NCI-H2171 (cell line): Measurements from ENCODE around the gene DNAJC6.
"Not testable (repeated sequence)": the region's sequence is repeated elsewhere in the genome, so short reads cannot be mapped to it uniquely, and the experiment has no call there.

Experiments used
- DNase-seq: peaks from one replicate; lab custom pipeline; 2025; lab: John Stamatoyannopoulos, UW

The DNAJC6 gene

DNA sequence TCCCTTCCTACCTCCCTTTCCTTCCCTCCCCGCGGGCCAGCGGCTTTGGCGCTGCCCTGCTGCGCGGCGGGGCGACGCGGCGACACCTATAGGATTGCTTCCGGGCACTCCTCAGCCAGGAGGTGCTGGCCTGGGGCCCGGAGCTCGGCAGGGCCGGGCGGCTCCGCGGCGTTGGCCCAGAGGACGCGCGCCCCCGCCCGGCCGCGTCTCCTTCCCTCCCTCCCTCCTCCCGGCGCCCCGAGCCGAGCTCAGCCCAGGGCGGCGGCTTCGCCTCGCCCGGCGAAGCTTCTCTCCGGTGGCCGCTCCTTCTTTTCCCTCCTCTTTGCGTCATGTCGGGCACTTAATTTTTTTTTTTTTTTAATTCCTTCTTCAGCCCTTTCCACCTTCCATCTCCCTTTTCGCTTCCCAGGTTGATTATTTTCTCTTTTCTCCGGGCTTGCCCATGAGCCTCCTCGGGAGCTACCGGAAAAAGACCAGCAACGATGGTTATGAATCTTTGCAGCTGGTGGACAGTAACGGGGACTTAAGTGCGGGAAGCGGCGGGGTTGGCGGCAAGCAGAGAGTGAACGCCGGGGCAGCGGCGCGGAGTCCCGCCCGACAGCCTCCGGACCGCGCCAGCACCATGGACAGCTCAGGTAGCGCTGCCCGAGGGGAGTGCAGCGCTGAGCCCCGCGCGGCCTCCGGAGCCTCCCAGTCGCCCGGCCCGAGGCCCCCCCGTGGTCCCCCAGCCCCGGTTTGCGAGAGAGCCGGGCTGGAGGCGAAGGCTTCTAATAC, at the start of gene DNAJC6:
TSS of gene DNAJC6 (plus strand) at position 240 of the 774 bp plus-strand sequence. CDS start at position 443, 203 bp downstream.
- DNase-seq: peak; percentile 74

DNA sequence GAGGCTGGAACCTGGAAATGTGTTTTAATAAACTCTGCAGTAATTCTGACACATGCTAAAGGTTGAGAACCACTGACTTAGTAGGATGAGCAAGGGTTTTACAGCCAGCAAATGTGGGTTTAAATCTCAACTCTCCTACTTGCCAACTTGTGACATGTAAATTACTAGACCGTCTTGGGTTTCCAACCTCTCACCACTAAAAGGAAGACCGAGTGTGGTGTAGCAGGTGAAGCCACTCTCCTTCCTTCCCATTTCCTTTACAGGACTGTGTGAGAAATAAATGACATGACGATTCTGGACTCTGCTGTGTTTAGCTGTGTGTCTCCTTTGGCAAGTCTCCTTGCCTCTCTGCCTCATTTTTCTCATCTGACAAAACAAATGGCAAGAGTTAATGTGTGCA, 49.5 kb upstream of the DNAJC6 start:
- no peak for DNase-seq

DNA sequence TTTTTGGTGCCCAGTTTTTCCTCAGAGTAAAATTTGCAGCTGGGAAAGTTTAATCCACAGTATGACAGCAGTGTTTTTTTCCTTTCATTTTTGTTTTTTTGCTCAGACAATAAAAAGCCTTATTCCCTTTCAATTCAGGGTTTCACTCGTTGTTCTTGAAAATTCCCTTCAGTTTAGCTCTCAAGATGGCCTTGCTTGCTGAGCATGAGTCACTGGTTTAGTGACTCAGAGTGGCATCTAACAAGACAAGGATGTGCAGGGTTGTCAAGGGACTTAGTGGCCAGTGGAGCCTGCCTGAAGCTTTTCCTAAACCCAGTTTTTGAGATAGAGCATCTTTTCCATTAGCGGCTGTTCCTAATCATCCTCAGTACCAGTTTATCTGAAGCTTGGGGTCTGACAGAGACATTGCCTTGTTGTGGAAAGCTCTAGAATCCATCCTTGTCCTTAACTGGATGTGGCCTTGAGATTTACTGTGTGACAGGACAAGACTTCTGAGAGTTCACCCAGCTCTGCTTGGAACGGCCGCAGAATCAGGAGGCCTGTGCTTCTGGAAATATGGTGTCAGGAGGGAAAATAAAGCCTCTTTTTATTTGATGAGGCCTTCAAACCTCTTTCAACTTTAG, 48.4 kb upstream of the DNAJC6 start:
- no peak for DNase-seq

DNA sequence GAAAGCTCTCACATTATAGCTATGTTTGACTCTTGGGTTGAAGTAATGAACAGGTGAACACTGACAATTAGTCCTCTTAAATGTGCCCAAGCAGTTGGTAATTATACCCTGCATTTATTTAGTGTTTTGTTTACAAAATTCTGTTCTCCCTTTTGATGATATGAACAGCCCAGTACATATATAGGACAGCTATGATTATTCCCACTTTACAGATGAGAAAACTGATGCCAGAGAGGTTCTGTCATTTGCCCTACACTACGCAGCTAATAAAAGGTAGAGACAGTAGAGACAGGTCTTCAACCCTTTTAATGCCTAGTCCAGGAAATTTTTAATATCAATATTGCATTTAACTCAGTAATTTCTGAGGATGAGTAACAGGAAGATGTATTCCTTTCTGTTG, 46.1 kb upstream of the DNAJC6 start:
- no peak for DNase-seq

DNA sequence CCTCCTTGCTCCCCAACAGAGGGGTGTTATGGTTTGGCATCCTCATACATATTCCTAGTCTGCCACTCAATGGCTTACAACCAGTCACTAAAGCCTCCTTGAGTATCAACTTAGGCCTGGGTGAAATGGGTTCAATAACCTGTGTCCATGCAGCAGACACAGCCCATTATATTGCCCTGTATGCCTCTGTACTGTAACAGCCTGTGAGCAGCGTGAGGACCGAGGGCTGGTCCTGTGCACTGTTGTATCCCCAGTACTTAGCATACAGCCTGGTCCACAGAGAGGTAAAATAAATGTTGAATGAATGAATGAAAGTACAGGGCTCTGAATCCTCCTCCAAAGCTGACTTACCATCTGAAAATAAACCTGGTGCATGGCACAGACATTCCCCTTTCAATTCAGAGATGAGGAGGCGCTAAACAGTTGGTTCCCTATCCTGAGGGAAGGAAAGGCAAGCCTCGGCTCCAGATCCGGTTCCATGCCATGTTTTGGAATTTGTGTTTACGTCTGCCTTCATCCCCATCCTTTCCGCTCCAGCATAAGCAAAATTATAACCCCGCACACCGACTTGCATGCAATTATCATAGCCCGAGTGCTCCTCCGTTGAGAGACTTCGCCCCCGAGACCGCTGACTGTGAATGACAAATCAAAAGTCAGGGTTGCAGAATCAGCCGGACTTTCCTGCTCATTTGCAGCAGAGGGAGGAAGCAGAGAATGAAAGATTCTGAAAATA, 45.0 kb upstream of the DNAJC6 start:
- peak; percentile 71 for DNase-seq

DNA sequence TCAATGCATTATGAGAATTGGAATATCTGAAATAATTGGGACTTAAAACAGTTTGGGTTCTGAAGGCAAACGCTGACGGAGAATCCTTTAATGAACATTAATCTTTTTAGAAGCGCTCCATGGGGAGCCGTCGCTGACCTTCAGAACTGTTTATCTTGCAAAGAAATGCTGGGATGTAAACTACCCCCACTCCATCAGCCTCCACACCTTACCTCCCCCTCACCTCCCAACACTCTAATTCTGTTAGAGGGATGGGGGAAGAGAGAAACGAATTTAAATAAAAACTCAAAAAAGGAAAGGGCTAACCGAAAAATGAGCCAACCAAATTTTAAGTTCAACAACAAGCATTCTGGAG, 44.1 kb upstream of the DNAJC6 start:
- DNase-seq: no peak

DNA sequence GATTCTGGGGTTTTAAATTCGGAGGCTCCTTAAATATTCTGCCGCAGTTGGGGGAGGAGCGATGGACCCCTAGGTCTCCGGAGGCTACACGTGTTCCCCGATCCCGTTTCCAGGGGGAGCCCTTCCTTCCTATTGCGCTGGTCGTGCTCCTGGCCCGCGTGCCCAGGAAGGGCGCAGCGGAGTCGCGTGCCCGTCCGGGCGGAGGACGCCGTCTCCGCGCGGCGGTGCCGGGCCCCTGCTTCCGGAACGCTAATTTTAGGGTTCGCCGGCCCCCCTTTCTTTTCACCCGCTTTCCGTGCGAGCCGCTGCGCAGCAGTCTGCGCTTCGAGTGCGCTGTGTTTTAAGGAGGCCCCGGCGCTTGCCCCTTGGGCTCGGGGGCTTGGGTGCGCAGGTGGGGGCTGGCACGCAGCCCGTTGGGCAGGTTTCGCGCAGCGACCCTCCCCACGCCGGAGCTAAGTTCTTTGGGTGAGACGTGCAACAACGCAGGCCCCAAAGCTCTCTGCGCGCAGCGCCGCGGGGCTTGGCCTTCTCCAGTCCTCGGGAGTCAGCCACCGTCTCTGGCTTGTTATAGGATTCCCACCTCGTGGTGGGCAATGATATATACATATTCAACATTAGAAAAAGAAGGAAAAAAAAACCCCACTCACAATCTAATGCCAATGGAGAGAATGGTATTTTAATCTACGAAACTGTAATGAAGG, 43.5 kb upstream of the DNAJC6 start:
- DNase-seq: peak; percentile 83

DNA sequence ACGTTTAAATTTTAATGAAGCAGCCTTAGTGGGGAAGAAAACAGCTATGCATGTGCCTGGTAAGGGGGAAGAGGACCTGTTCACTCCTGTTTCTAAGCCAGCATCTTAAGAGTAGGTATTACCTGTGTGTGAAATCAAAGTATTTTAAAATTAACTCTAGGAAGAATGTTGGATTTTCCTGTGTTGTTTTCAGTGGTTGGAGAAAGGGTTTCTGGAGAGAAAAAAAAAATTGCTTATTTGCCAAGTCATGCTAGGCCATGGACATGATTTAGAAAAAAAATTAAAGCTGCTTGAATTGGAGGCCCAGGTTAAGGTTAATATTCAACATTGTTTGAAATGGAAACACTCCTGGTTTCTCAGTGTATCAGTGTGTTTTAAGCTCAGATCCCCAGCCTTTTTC, 42.9 kb upstream of the DNAJC6 start:
- DNase-seq: no peak

DNA sequence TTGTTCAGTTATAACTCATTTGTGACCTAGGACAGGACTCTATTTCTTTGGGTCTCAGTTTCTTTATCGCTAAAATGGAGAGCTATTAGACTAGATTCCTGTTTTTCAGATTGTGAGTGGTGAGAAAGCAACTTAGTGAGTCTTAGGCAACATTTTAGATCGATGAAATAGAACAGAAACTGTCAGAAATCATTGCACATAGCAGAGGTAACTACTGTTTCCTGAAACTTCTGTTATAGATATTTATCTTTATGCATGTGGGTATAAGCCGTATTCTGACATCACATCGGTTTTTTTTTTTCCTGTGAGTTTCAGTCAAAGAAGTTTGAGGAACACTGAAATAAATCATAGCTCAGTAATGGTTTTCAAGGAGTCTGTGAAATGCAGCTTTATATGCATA, 42.1 kb upstream of the DNAJC6 start:
- no peak for DNase-seq

DNA sequence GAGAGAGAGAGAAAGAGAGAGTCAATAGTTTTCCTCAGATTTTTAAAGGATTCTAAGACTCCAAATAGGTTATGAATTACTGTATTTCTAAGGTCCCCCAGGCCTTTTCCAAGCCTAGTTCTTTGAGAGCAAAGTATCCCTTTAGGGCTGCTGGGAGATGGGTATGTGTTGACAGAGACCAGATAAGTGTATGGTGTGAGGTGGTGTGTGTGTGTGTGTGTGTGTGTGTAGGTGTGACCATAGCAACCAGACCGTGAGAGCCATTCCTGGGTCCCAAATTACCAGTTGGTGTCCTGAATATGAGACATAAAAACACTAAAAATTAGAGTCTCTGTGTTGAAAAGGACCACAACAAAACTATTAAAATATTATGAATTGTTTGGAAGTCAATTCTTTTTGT, 41.7 kb upstream of the DNAJC6 start:
- no peak for DNase-seq

DNA sequence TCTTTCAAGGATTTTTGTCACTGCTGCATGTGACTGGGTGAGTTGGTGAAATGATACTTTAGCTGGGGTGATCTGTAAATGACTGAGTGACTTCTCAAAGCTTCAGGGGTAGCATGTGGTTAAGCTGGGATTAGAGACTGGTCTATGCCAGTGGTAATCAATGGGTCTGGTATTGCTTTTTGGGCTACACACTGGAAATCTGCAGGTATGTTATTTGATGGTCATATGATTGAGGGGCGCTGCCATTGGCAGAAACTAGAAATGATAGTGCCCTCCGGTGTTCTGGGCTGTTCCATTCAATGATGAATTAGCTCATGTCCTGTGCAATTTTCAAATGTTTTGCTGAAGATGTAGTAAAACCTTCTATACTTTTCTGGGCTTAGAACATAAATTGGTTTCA, 39.7 kb upstream of the DNAJC6 start:
- DNase-seq: no peak

DNA sequence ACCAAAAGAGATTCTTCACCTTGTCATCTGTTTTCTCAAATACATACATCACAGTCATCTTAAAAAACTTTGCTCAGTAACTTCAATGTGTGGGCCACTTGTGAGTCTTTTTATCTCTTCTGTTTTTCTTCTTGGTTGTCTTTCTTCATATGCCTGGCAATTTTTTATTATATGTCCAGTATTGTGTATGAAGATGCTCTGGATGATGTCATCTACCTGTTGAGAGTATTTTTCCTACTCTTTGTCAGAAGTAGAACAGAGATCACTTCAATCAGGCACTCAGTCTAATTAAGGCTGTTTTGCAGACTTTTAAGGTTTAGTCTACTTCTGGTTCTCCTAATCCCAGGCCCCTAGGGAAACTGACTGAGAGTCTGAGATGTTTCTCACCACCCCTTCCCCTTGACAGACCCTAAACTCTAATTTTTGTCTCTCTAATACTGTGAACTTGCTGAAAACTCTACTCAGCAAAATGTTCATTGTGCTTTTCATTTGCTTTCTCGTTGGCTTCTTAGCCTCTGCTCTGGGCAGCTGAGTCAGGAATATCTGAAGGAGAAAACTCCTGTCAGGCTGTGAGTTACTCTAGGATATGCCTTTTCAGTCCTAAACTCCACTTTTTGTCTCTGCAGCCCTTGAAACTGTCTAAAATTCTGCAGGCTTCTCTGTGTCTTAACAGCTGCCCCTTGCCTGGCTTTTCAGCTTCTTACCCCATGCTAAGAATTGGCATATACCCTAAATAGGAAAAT, 33.0 kb upstream of the DNAJC6 start:
- no peak for DNase-seq

DNA sequence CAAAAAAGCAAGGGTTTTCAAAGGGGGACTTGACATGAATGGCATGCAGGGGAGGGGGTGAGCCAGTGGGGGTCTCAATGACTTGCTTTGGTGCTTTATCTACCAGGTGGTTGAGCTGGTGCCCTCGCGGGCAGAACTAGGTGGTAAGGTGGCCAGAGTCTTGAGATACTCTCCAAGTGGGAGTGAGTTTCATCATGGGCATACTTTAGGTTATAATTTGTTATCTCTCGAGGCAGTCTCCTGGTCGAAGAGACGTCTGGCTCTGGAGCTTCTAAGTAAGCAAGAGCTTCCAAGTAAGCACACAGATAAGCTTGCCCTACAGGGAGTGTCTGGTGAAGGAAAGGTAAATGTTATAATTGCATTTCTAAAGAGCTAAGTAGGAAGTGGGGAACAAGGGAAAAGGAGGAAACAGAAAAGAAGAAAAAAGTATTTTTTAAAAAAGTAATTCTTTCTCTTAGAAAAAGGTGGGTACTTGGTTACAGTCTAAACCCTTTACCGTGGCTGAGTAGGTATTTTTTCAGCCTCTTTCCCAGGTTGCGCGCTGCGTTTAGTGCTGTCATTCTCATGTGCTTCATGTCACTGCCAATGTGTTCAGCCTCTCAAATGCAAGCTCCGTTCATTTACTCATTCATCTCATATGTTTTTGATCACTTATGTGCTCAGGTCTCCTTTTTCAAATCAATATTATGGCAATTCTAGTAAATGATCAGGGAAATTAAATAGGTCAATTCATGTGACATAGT, 31.6 kb upstream of the DNAJC6 start:
- DNase-seq: no peak

DNA sequence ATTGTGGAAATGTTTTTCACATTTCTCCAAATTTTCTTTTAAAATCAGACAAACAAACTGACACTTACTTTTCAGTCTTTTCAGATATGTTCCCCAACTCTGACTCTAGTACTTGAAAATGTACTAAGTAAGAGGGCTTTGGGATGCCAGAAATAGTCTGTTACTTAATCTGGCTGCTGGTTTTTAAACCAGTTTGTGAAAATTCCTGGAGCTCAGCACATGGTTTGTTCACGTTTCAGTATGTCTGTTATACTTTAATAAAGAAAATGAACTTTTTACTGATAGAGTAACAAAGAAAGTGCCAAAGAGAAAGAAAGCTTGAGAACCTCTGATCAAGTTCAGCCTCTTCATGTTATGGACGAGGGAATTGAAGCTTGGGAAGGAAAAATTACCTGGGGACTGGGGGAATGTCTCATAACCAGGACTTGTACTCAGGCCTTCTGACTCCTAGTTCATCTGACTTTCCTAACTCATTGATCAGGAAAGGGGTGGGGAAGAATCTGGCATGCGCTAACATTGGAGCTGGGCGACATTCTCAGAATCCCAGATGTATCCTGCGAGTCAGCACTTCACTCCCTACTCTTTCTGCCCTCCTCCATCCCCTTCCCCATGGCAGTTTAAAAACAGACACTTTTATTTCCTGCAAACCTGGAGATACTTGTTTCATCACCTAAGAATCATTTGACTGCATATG, 30.8 kb upstream of the DNAJC6 start:
- DNase-seq: no peak

DNA sequence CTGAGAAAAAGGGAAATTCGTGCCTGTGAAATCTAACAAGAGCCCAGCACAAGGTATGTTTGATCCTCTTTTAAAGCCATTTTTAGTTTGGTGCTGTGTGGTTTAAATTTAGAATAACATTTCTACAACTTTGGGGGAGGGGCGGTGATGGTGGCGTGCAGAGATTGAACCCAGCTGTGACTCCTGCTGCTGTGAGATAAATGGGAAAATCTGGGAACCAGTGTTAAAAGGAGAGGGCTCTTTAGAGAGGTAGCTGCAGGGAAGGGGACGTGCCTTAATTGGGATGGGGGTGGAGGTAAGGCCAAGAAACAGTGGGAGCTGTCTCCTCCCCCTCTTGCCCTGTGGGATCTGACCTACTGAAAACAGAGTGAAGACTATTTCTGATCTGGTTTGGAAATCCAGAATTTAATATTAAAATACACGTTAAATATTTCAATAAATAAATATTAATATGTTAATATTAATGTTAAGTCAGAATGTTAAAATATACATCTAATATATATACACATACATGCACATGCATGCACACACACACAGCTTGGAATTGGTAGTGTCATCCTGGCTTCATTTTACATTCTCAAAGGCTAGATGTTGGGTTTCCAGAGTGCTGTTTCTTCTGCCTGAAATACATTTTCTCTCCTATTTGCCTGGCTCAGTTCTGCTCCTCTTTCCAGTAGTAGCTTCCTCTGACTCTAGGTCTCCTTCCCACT, 30.1 kb upstream of the DNAJC6 start:
- no peak for DNase-seq

DNA sequence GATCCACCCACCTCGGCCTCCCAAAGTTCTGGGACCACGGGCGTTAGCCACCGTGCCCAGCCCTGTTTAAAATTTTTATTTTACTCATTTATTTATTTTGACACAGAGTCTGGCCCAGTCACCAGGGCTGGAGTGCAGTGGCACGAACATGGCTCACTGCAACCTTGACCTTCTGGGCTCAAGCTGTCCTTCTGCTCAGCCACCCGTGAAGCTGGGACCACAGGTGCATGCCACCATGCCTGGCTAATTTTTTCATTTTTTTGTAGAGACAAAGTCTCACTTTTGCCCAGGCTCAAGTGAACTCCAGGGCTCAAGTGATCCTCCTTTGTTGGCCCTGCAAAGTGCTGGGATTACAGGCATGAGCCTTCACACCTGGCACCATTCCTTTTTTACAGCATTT, 27.5 kb upstream of the DNAJC6 start:
- DNase-seq: no peak

DNA sequence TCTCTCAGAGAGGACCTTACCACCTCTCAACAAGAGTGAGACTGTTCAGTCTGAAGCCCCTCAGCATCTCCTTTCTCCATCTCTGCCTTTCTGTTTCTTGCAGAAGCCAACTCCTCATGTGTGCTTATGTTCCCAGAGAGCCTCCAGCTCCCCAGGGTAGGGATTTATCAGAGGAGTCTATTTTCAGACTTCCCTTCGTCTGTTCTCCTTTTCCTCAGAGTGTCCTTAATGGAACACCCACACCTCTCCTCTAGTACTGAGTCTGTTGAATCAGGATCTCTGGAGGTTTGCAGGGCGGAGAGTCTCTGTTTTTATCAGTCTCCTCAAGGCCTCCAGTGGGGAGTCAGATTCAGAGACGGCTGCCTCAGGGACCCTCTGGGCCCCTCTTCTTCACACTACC, 25.1 kb upstream of the DNAJC6 start:
- no peak for DNase-seq

DNA sequence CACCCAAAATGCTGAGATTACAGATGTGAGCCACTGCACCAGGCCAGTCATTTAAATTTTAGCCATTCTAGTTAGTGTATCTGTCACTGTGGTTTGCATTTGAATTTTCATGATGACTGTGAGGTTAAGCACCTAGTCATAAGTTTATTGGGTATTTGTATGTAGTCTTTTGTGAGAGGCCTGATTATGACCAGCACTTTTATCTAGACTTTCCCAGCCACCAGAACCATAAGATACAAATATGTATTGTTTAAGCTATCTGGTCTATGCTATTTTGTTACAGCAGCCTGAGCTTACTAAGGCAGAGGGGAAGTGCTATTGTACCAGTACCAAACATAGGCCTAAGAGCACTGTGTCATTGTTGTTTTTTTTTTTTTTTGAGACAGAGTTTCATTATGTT, 19.9 kb upstream of the DNAJC6 start:
- no peak for DNase-seq

DNA sequence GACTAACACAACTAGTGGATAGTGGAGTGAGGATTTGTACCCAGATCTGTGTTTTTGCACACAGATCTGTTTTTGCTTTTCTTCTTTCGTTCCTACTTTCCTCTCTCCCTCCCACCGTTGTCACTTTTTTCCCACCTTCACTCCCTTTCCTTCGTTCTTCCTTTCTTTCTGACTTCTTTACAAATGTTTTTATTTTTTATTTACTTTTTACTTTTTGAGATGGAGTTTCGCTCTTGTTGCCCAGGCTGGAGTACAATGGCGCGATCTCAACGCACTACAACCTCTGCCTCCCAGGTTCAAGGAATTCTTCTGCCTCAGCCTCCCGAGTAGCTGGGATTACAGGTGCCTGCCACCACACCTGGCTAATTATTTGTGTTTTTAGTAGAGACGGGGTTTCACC, 17.5 kb upstream of the DNAJC6 start:
- not testable (repeated sequence) for DNase-seq
